Upper lobe of right lung (tissue), 1 donor: Measurements from ENCODE around the gene FOXN3. TPM values are rescaled to one million over a fixed set of nuclear protein-coding genes. Genes with fewer than 3 reads are reported as not detected.

Experiments
- ATAC-seq: fragments of 200-7000 bp; cut with Tn5 transposase; one replicate; pipeline ENCODE4 v1.9.1; 2020; ENCODE audit warnings: mild to moderate bottlenecking, moderate library complexity
- DNase-seq: peaks from one replicate; pipeline ENCODE4 v3.0.0-alpha.2; 2020
- H3K27ac ChIP-seq: fragments of 200-600 bp; one replicate; pipeline ENCODE4 v1.8.0; 2022
- H3K27me3 ChIP-seq: fragments of 200-600 bp; one replicate; pipeline ENCODE4 v1.8.0; 2022; ENCODE audit warnings: mild to moderate bottlenecking
- H3K36me3 ChIP-seq: fragments of 200-600 bp; one replicate; pipeline ENCODE4 v1.8.0; 2022
- H3K4me1 ChIP-seq: fragments of 200-600 bp; one replicate; pipeline ENCODE4 v1.8.0; 2022
- H3K4me3 ChIP-seq: fragments of 200-600 bp; one replicate; pipeline ENCODE4 v1.8.0; 2022; ENCODE audit warnings: mild to moderate bottlenecking
- H3K9me3 ChIP-seq: fragments of 200-600 bp; one replicate; pipeline ENCODE4 v1.8.0; 2022
- intact Hi-C: fragments of 100-400 bp; cut with DNase I; formaldehyde crosslinking; loops from one replicate; pipeline ENCODE4 v1.11.0; 2022
- total RNA-seq: library from RNA; stranded (reverse); fragmentation: NEBNext Ultra II Directional; extraction: Animal tissue kit (Norgen Biotek cat#: 25700); gene quantifications from one replicate; pipeline ENCODE4 v1.2.1, GENCODE V29; 2021
- TF ChIP-seq, protein P1 (sequence below): fragments of 200-600 bp; IDR thresholded peaks from one replicate; pipeline ENCODE4 v1.8.0; 2022; ENCODE audit warnings: antibody characterized with exemption
- donor health status: DM: no; HTN: yes; CAD: no; lungs with severe emphysema.

FOXN3 gene
- total RNA-seq, 1 donor from 2014 or later = 103 TPM

GRCh38 chr14:89351221-89351515 is 65.9 kb downstream of the FOXN3 start:
- no peaks in the 10 kb centered on the region for H3K9me3 ChIP-seq
- peaks cover 18% of the 10 kb centered on the region for H3K36me3 ChIP-seq
- TF ChIP-seq, protein P1, sequence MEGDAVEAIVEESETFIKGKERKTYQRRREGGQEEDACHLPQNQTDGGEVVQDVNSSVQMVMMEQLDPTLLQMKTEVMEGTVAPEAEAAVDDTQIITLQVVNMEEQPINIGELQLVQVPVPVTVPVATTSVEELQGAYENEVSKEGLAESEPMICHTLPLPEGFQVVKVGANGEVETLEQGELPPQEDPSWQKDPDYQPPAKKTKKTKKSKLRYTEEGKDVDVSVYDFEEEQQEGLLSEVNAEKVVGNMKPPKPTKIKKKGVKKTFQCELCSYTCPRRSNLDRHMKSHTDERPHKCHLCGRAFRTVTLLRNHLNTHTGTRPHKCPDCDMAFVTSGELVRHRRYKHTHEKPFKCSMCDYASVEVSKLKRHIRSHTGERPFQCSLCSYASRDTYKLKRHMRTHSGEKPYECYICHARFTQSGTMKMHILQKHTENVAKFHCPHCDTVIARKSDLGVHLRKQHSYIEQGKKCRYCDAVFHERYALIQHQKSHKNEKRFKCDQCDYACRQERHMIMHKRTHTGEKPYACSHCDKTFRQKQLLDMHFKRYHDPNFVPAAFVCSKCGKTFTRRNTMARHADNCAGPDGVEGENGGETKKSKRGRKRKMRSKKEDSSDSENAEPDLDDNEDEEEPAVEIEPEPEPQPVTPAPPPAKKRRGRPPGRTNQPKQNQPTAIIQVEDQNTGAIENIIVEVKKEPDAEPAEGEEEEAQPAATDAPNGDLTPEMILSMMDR = no peak
- H3K27me3 ChIP-seq = no peaks in the 10 kb centered on the region
- H3K27ac ChIP-seq = peak overlapping the region; percentile 71
- DNase-seq (no peak), ATAC-seq (no peak)
- H3K4me1 ChIP-seq = peaks cover 22% of the 10 kb centered on the region
- H3K4me3 ChIP-seq = no peak overlapping the region
- intact Hi-C loops = no loop called here

GRCh38 chr14:89350152-89350551 is 66.9 kb downstream of the FOXN3 start:
- TF ChIP-seq, protein P1 = no peak
- ATAC-seq (no peak), DNase-seq (no peak)
- no peaks in the 10 kb centered on the region for H3K9me3 ChIP-seq
- intact Hi-C loops = no loop called here
- peaks cover 22% of the 10 kb centered on the region for H3K4me1 ChIP-seq
- peaks cover 18% of the 10 kb centered on the region for H3K36me3 ChIP-seq
- no peak overlapping the region for H3K27ac ChIP-seq
- no peaks in the 10 kb centered on the region for H3K27me3 ChIP-seq
- H3K4me3 ChIP-seq = no peak overlapping the region

- ATAC-seq (no peak), DNase-seq (no peak)
- Histone ChIP-seq H3K36me3 (peaks cover 18% of the 10 kb centered on the region), H3K4me1 (peaks cover 22% of the 10 kb centered on the region), H3K27me3 (no peaks in the 10 kb centered on the region), H3K9me3 (no peaks in the 10 kb centered on the region), H3K4me3 (no peak overlapping the region), H3K27ac (no peak overlapping the region)
- TF ChIP-seq, protein P1 = no peak
- intact Hi-C loops = no loop called here
Observed at GRCh38 chr14:89349171-89350008, 67.6 kb downstream of the FOXN3 start.

DNA sequence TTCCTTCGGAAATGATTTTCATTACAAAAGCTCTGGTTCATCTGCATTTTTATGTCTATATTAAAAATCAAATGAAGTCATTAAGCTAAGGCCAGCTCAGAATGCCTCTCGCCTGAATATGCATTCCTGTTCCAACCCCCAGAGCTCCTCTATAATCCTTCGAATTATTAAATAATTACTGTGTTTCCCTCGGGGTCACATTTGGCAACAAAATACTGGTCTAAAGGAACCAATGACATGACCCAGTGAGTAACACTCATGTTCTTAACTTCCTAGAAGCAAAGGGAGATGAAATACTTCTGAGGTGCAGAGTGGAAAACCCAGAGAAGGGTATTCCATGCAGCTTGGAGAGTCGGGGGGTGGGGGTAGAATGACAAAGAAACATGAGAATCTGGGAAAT is 68.3 kb downstream of the FOXN3 start:
- TF ChIP-seq, protein P1 = no peak
- H3K36me3 ChIP-seq = peaks cover 18% of the 10 kb centered on the region
- no peak overlapping the region for H3K4me3 ChIP-seq
- H3K9me3 ChIP-seq = no peaks in the 10 kb centered on the region
- no peak overlapping the region for H3K27ac ChIP-seq
- intact Hi-C loops = no loop called here
- ATAC-seq (no peak), DNase-seq (no peak)
- H3K27me3 ChIP-seq = no peaks in the 10 kb centered on the region
- H3K4me1 ChIP-seq = peaks cover 22% of the 10 kb centered on the region

GRCh38 chr14:89347885-89348284 is 69.1 kb downstream of the FOXN3 start:
- intact Hi-C loops = no loop called here
- Histone ChIP-seq H3K4me3 (no peak overlapping the region), H3K36me3 (peaks cover 18% of the 10 kb centered on the region), H3K4me1 (peaks cover 22% of the 10 kb centered on the region), H3K27ac (no peak overlapping the region), H3K9me3 (no peaks in the 10 kb centered on the region), H3K27me3 (no peaks in the 10 kb centered on the region)
- DNase-seq (no peak), ATAC-seq (no peak)
- TF ChIP-seq, protein P1 = no peak

GRCh38 chr14:89344920-89345254 is 72.1 kb downstream of the FOXN3 start:
- intact Hi-C loops = no loop called here
- Histone ChIP-seq H3K27me3 (no peaks in the 10 kb centered on the region), H3K4me3 (no peak overlapping the region), H3K36me3 (peaks cover 12% of the 10 kb centered on the region), H3K9me3 (no peaks in the 10 kb centered on the region), H3K27ac (no peak overlapping the region), H3K4me1 (peaks cover 8% of the 10 kb centered on the region)
- TF ChIP-seq, protein P1 = no peak
- DNase-seq (no peak), ATAC-seq (peak; percentile 33)
